Measurements from ENCODE around the gene ETFBKMT. TPM values are rescaled to one million over a fixed set of nuclear protein-coding genes. Genes with fewer than 3 reads are reported as not detected.

Gene ETFBKMT
- total RNA-seq, 1 donor from 2014 or later, result 2.8 TPM

- no peak for TF ChIP-seq CTCF (IDR thresholded peaks at IDR 0.05)
- intact Hi-C loops (cut with DNase I), result no loop called here
- H3K4me3 ChIP-seq, result no peak overlapping the region
- no peak for ATAC-seq
- no peaks in the 10 kb centered on the region for H3K36me3 ChIP-seq
- H3K27ac ChIP-seq, result no peak overlapping the region
- H3K4me1 ChIP-seq, result peaks cover under 1% of the 10 kb centered on the region
- no peak for DNase-seq
- H3K9me3 ChIP-seq, result no peaks in the 10 kb centered on the region
- no peaks in the 10 kb centered on the region for H3K27me3 ChIP-seq
Measured at GRCh38 chr12:31722580-31722979, 63.1 kb downstream of the ETFBKMT start.

Other genes starting within 250 kb of the ETFBKMT start
- gene DENND5B, start 68.6 kb upstream of the ETFBKMT start, total RNA-seq, result 7.5 TPM
- gene AMN1, start 69.3 kb downstream of the ETFBKMT start, total RNA-seq, result 9.9 TPM

Measured in upper lobe of right lung (tissue), 1 donor.